ENCODE results near the gene SSR3.

The SSR3 gene

GRCh38 chr3:156536524-156537316 is 18.2 kb downstream of the SSR3 start:
- Histone ChIP-seq H3K36me3 (ENCODE audit: insufficient read depth, low read length) (peaks cover 26% of the 10 kb centered on the region), H3K4me1 (ENCODE audit: control insufficient read depth, insufficient read depth, low read length, unreplicated experiment) (peaks cover 32% of the 10 kb centered on the region), H2AFZ (ENCODE audit: low read length, unreplicated experiment) (no peak overlapping the region)

GRCh38 chr3:156535798-156536197 is 19.1 kb downstream of the SSR3 start:
- no peaks in the 10 kb centered on the region for H3K27me3 ChIP-seq (ENCODE audit: insufficient read depth, low read length)
- no peak overlapping the region for H2AFZ ChIP-seq (ENCODE audit: low read length, unreplicated experiment)
- H3K79me2 ChIP-seq (ENCODE audit: control insufficient read depth, insufficient read depth, low read length, unreplicated experiment): no peaks in the 10 kb centered on the region
- peaks cover 24% of the 10 kb centered on the region for H3K36me3 ChIP-seq (ENCODE audit: insufficient read depth, low read length)
- peaks cover 31% of the 10 kb centered on the region for H3K4me1 ChIP-seq (ENCODE audit: control insufficient read depth, insufficient read depth, low read length, unreplicated experiment)
- peak overlapping the region; percentile 92 for H3K27ac ChIP-seq (ENCODE audit: low read depth, low read length)
- H3K4me3 ChIP-seq (ENCODE audit: low read depth, low read length): no peak overlapping the region

More at GRCh38 chr3:156536524-156537316, 18.2 kb downstream of the SSR3 start:
- Histone ChIP-seq H3K79me2 (ENCODE audit: control insufficient read depth, insufficient read depth, low read length, unreplicated experiment) (no peaks in the 10 kb centered on the region), H3K27ac (ENCODE audit: low read depth, low read length) (peak overlapping the region; percentile 92), H3K4me3 (ENCODE audit: low read depth, low read length) (no peak overlapping the region), H3K27me3 (ENCODE audit: insufficient read depth, low read length) (no peaks in the 10 kb centered on the region)

GRCh38 chr3:156535162-156535627 is 19.7 kb downstream of the SSR3 start:
- peak overlapping the region; percentile 92 for H3K27ac ChIP-seq (ENCODE audit: low read depth, low read length)
- H3K4me1 ChIP-seq (ENCODE audit: control insufficient read depth, insufficient read depth, low read length, unreplicated experiment): peaks cover 29% of the 10 kb centered on the region
- H3K4me3 ChIP-seq (ENCODE audit: low read depth, low read length): no peak overlapping the region
- no peaks in the 10 kb centered on the region for H3K79me2 ChIP-seq (ENCODE audit: control insufficient read depth, insufficient read depth, low read length, unreplicated experiment)
- no peak overlapping the region for H2AFZ ChIP-seq (ENCODE audit: low read length, unreplicated experiment)
- H3K27me3 ChIP-seq (ENCODE audit: insufficient read depth, low read length): no peaks in the 10 kb centered on the region
- H3K36me3 ChIP-seq (ENCODE audit: insufficient read depth, low read length): peaks cover 21% of the 10 kb centered on the region

GRCh38 chr3:156533205-156533604 is 21.7 kb downstream of the SSR3 start:
- Histone ChIP-seq H3K79me2 (ENCODE audit: control insufficient read depth, insufficient read depth, low read length, unreplicated experiment) (no peaks in the 10 kb centered on the region), H3K36me3 (ENCODE audit: insufficient read depth, low read length) (0 out of 2 replicates have a peak, but pooled peaks cover 5% of the 10 kb centered on the region), H2AFZ (ENCODE audit: low read length, unreplicated experiment) (no peak overlapping the region), H3K27me3 (ENCODE audit: insufficient read depth, low read length) (no peaks in the 10 kb centered on the region), H3K27ac (ENCODE audit: low read depth, low read length) (no peak overlapping the region), H3K4me1 (ENCODE audit: control insufficient read depth, insufficient read depth, low read length, unreplicated experiment) (peaks cover 29% of the 10 kb centered on the region), H3K4me3 (ENCODE audit: low read depth, low read length) (no peak overlapping the region)

- peaks cover 27% of the 10 kb centered on the region for H3K4me1 ChIP-seq (ENCODE audit: control insufficient read depth, insufficient read depth, low read length, unreplicated experiment)
- no peaks in the 10 kb centered on the region for H3K79me2 ChIP-seq (ENCODE audit: control insufficient read depth, insufficient read depth, low read length, unreplicated experiment)
- 0 out of 2 replicates have a peak, but pooled peaks cover 4% of the 10 kb centered on the region for H3K36me3 ChIP-seq (ENCODE audit: insufficient read depth, low read length)
- no peak overlapping the region; the same call in 1 of the 2 replicates for H3K27ac ChIP-seq (ENCODE audit: low read depth, low read length)
- no peaks in the 10 kb centered on the region for H3K27me3 ChIP-seq (ENCODE audit: insufficient read depth, low read length)
- no peak overlapping the region for H2AFZ ChIP-seq (ENCODE audit: low read length, unreplicated experiment)
- H3K4me3 ChIP-seq (ENCODE audit: low read depth, low read length): no peak overlapping the region
These were observed 22.2 kb downstream of the SSR3 start for GRCh38 chr3:156532730-156533129.

GRCh38 chr3:156530980-156531379 is 23.9 kb downstream of the SSR3 start:
- Histone ChIP-seq H2AFZ (ENCODE audit: low read length, unreplicated experiment) (no peak overlapping the region), H3K4me3 (ENCODE audit: low read depth, low read length) (no peak overlapping the region), H3K4me1 (ENCODE audit: control insufficient read depth, insufficient read depth, low read length, unreplicated experiment) (peaks cover 14% of the 10 kb centered on the region), H3K79me2 (ENCODE audit: control insufficient read depth, insufficient read depth, low read length, unreplicated experiment) (no peaks in the 10 kb centered on the region), H3K36me3 (ENCODE audit: insufficient read depth, low read length) (no peaks in the 10 kb centered on the region), H3K27ac (ENCODE audit: low read depth, low read length) (no peak overlapping the region), H3K27me3 (ENCODE audit: insufficient read depth, low read length) (no peaks in the 10 kb centered on the region)

GRCh38 chr3:156527060-156527459 is 27.9 kb downstream of the SSR3 start:
- Histone ChIP-seq H3K27me3 (ENCODE audit: insufficient read depth, low read length) (no peaks in the 10 kb centered on the region), H3K79me2 (ENCODE audit: control insufficient read depth, insufficient read depth, low read length, unreplicated experiment) (no peaks in the 10 kb centered on the region), H3K4me3 (ENCODE audit: low read depth, low read length) (no peak overlapping the region), H3K27ac (ENCODE audit: low read depth, low read length) (no peak overlapping the region), H3K36me3 (ENCODE audit: insufficient read depth, low read length) (no peaks in the 10 kb centered on the region), H2AFZ (ENCODE audit: low read length, unreplicated experiment) (no peak overlapping the region), H3K4me1 (ENCODE audit: control insufficient read depth, insufficient read depth, low read length, unreplicated experiment) (peaks cover 3% of the 10 kb centered on the region)

GRCh38 chr3:156525808-156526207 is 29.1 kb downstream of the SSR3 start:
- Histone ChIP-seq H3K4me1 (ENCODE audit: control insufficient read depth, insufficient read depth, low read length, unreplicated experiment) (peaks cover 3% of the 10 kb centered on the region), H3K4me3 (ENCODE audit: low read depth, low read length) (no peak overlapping the region), H3K79me2 (ENCODE audit: control insufficient read depth, insufficient read depth, low read length, unreplicated experiment) (no peaks in the 10 kb centered on the region), H2AFZ (ENCODE audit: low read length, unreplicated experiment) (no peak overlapping the region), H3K27me3 (ENCODE audit: insufficient read depth, low read length) (no peaks in the 10 kb centered on the region), H3K36me3 (ENCODE audit: insufficient read depth, low read length) (no peaks in the 10 kb centered on the region), H3K27ac (ENCODE audit: low read depth, low read length) (no peak overlapping the region)

- H3K4me1 ChIP-seq (ENCODE audit: control insufficient read depth, insufficient read depth, low read length, unreplicated experiment): peaks cover 11% of the 10 kb centered on the region
- H3K79me2 ChIP-seq (ENCODE audit: control insufficient read depth, insufficient read depth, low read length, unreplicated experiment): no peaks in the 10 kb centered on the region
- no peak overlapping the region for H2AFZ ChIP-seq (ENCODE audit: low read length, unreplicated experiment)
- no peaks in the 10 kb centered on the region for H3K27me3 ChIP-seq (ENCODE audit: insufficient read depth, low read length)
- H3K27ac ChIP-seq (ENCODE audit: low read depth, low read length): no peak overlapping the region
- H3K4me3 ChIP-seq (ENCODE audit: low read depth, low read length): no peak overlapping the region
- no peaks in the 10 kb centered on the region for H3K36me3 ChIP-seq (ENCODE audit: insufficient read depth, low read length)
These were observed 32.2 kb downstream of the SSR3 start for GRCh38 chr3:156522673-156523072.

GRCh38 chr3:156519758-156520162 is 35.2 kb downstream of the SSR3 start:
- Histone ChIP-seq H2AFZ (ENCODE audit: low read length, unreplicated experiment) (no peak overlapping the region), H3K27ac (ENCODE audit: low read depth, low read length) (no peak overlapping the region), H3K36me3 (ENCODE audit: insufficient read depth, low read length) (no peaks in the 10 kb centered on the region), H3K79me2 (ENCODE audit: control insufficient read depth, insufficient read depth, low read length, unreplicated experiment) (no peaks in the 10 kb centered on the region), H3K27me3 (ENCODE audit: insufficient read depth, low read length) (no peaks in the 10 kb centered on the region), H3K4me3 (ENCODE audit: low read depth, low read length) (no peak overlapping the region), H3K4me1 (ENCODE audit: control insufficient read depth, insufficient read depth, low read length, unreplicated experiment) (peaks cover 20% of the 10 kb centered on the region)

GRCh38 chr3:156518726-156519125 is 36.2 kb downstream of the SSR3 start:
- Histone ChIP-seq H3K36me3 (ENCODE audit: insufficient read depth, low read length) (no peaks in the 10 kb centered on the region), H3K79me2 (ENCODE audit: control insufficient read depth, insufficient read depth, low read length, unreplicated experiment) (no peaks in the 10 kb centered on the region)

More at GRCh38 chr3:156518726-156519125, 36.2 kb downstream of the SSR3 start:
- Histone ChIP-seq H3K4me3 (ENCODE audit: low read depth, low read length) (no peak overlapping the region), H3K27me3 (ENCODE audit: insufficient read depth, low read length) (no peaks in the 10 kb centered on the region), H2AFZ (ENCODE audit: low read length, unreplicated experiment) (no peak overlapping the region), H3K4me1 (ENCODE audit: control insufficient read depth, insufficient read depth, low read length, unreplicated experiment) (peaks cover 23% of the 10 kb centered on the region), H3K27ac (ENCODE audit: low read depth, low read length) (no peak overlapping the region)
